NCI-H1048 (cell line): ENCODE data around the gene RANBP17.
"Not testable (repeated sequence)": the region's sequence is repeated elsewhere in the genome, so short reads cannot be mapped to it uniquely, and the experiment has no call there.

Experiments used
- DNase-seq: peaks from one replicate; lab custom pipeline; 2025; lab: John Stamatoyannopoulos, UW

Gene RANBP17

DNA sequence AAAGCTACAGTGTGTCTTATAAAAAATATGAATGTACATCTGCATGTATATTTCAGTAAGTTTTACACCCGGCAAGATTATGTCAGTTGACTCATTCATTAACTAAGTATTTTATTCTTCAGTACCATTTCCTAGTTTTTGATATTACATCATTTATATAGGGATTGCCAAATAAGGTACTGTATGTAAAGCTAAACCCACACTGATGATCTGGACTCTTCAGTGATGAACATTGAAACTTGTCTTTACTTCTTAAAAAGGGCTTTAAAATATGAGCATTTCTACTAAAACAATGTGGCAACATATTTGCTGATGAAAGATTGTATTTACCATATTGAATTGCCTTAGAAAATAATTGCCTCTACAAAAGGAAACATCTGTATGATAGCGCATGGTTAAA, 295.5 kb downstream of the RANBP17 start:
- no peak for DNase-seq

DNA sequence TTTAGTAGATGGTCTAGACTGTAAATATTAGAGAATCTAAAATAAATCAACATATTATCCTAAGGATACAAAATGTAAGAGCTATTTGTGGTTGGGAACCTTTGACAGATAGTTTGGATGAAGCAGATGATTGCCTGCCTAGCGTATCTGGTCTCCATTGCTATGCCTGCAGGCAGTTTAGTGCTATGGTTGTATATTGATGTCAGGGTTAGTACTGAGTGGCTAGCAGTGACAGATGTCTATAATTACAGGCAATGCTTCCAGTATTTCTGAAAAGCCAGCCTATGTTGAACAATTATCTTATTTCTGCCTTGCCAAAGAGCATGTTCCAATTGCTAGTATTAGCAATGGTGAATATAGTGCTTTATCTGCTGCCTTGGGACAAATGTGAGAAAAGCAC, 296.0 kb downstream of the RANBP17 start:
- no peak for DNase-seq

DNA sequence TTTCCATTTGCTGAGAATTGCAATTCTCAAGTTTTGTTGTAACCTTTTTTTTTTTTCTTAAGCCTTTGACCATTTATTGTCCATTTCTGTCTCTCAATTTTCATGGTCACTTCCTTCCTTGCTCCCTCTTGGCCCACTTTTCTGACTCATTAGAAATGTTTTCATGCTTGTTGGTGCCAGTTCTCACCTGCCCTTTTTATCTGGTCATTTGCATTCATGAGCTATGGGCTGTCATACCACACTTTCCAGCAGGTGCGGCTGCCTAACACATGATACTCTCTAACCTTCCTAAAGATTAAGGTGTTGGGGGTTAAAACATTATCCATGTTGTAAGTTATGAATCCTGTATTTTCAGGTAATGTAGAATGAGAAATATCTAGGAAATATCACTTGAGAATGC, 296.8 kb downstream of the RANBP17 start:
- DNase-seq = no peak

GRCh38 chr5:171162165-171162564, 300.3 kb downstream of the RANBP17 start:
- DNase-seq = no peak

GRCh38 chr5:171162596-171162995, 300.8 kb downstream of the RANBP17 start:
- DNase-seq = no peak

DNA sequence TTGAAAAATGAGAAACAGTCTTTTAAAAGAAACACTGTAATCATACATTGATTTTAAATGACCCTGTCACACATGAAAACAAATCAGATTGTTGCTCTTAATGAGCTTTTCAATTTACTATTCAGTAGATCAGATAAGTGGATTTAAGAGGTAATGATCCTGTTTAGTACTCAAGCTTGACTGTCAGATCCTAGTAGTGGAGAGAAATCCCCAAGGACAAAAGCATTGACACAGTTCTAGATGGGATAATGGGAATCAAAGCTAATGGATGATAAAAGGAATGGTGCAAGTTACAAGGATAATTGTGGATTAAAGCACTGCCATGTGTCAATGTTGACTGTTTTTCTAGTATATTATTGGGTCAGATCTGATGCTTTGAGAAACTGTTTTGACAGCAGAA, 304.9 kb downstream of the RANBP17 start:
- DNase-seq = no peak

GRCh38 chr5:171168171-171168570, 306.4 kb downstream of the RANBP17 start:
- no peak for DNase-seq

GRCh38 chr5:171174960-171175359, 313.1 kb downstream of the RANBP17 start:
- DNase-seq = not testable (repeated sequence)

DNA sequence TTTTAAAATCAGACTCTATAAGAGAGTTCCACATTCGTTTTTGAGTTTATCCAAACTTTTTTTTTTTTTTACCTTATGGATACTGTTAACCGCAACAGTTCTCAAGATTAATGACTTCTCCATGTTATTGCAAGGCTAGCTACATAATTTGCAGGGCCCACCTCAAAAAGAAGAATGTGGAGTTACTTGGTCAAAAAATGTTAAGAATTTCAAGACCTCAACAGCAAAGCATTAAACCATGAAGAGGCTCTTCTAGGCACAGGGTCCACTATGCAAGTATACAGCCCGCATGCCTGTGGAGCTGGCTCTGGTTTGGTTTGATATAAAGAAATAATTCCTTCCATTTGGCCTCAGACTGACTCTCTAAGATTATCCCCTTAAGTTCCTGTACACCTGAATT, 313.9 kb downstream of the RANBP17 start:
- DNase-seq = no peak

GRCh38 chr5:171178190-171178589, 316.4 kb downstream of the RANBP17 start:
- not testable (repeated sequence) for DNase-seq

DNA sequence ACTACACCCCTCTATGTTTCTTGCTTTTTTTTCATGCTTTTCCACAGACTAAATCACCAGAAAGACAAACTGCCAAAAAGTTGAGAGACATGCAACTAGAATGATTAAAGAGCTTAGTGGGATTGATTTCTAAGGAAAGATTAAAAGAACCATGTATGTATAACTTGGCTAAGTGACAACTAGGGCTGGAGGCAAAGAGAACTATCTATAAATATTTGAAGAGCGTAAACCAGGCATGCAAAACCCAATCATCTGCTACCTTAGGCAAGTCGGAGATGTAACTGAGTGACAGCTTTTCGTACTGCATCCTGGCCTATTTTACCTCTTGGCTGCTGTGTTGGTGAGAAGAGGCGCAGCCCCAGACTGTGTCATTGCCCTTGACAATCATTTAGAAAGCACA, 326.2 kb downstream of the RANBP17 start:
- no peak for DNase-seq

- no peak for DNase-seq
Measured at GRCh38 chr5:171189442-171189841, 327.6 kb downstream of the RANBP17 start.

GRCh38 chr5:171192111-171192510, 330.3 kb downstream of the RANBP17 start:
- DNase-seq = no peak

DNA sequence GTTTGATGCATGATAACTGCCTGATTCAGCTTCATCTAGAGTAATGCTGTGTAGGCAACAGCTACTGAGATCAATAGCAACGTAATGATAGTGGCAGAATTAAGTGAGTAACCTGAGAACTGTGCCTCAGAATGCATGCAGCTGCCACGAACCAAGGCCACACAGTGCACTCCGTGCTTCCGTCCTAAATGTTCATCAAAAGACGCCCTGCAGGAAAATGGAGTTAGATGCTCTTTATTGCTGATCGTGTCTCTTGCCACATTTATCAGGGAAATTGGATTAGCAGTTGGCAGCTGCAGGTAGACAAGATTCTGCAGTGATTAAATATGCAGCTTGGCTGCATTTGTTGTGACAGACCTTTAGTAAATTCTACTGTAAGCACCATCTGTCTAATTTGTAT, 339.5 kb downstream of the RANBP17 start:
- no peak for DNase-seq

- DNase-seq = no peak
Measured at GRCh38 chr5:171205375-171205774, 343.6 kb downstream of the RANBP17 start.

GRCh38 chr5:171207256-171207847, 345.5 kb downstream of the RANBP17 start:
- DNase-seq = no peak

GRCh38 chr5:171221916-171222315, 360.1 kb downstream of the RANBP17 start:
- no peak for DNase-seq

GRCh38 chr5:171223927-171224326, 362.1 kb downstream of the RANBP17 start:
- DNase-seq = no peak

GRCh38 chr5:171226096-171226754, 364.4 kb downstream of the RANBP17 start:
- DNase-seq = no peak

- no peak for DNase-seq
Measured at GRCh38 chr5:171226864-171227263, 365.0 kb downstream of the RANBP17 start.

GRCh38 chr5:171236651-171237050, 374.8 kb downstream of the RANBP17 start:
- no peak for DNase-seq

- DNase-seq = no peak
Measured at GRCh38 chr5:171242521-171242920, 380.7 kb downstream of the RANBP17 start.

- no peak for DNase-seq
Measured at GRCh38 chr5:171246231-171246630, 384.4 kb downstream of the RANBP17 start.

DNA sequence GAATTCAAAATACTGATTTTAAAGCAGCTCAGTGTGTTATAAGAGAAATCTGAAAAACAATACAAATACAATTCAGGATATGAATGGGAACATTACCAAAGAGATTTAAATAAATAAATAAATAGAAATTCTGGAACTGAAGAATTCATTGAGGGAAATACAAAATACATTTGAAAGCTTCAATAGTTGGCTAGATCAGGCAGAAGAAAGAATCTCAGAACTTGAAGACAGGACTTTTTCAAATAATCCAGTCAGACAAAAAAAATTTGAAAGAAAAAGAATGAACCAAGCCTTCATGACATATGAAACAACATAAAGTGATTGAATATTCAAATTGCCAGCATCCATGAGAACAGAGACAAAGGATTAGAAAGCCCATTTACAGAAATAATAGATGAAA, 387.6 kb downstream of the RANBP17 start:
- DNase-seq = no peak
